Activated naive CD4-positive, alpha-beta T cell treated with anti-CD3 and anti-CD28 coated beads for 36 hours (primary cell): ENCODE data around the gene DNM1L. TPM values are rescaled to one million over a fixed set of nuclear protein-coding genes. Genes with fewer than 3 reads are reported as not detected.

Source experiments
- CTCF ChIA-PET: fragments of 350-600 bp; sonication (Branson Sonifier 250); formaldehyde crosslinking; loops from one replicate; lab custom pipeline; 2021; ENCODE audit warnings: antibody characterized with exemption; lab: Charles Lee
- DNase-seq: peaks from one replicate; pipeline ENCODE4 v3.0.0-alpha.2; 2020
- H3K27ac Mint-ChIP-seq: one replicate; pipeline ENCODE4 v1.8.0; 2021; ENCODE audit warnings: mild to moderate bottlenecking, mixed read lengths
- H3K27me3 Mint-ChIP-seq: one replicate; pipeline ENCODE4 v1.8.0; 2021; ENCODE audit warnings: low read depth, mixed read lengths
- H3K36me3 Mint-ChIP-seq: one replicate; pipeline ENCODE4 v1.8.0; 2021; ENCODE audit warnings: low read depth, mixed read lengths
- H3K4me1 Mint-ChIP-seq: one replicate; pipeline ENCODE4 v1.8.0; 2021; ENCODE audit warnings: low read depth, mixed read lengths
- H3K4me3 Mint-ChIP-seq: one replicate; pipeline ENCODE4 v1.8.0; 2021; ENCODE audit warnings: mild to moderate bottlenecking, moderate library complexity, mixed read lengths
- H3K9me3 Mint-ChIP-seq: one replicate; pipeline ENCODE4 v1.8.0; 2021; ENCODE audit warnings: mixed read lengths
- intact Hi-C: fragments of 100-400 bp; cut with micrococcal nuclease; formaldehyde crosslinking; loops from one replicate; pipeline ENCODE4 v1.15.1; 2023
- total RNA-seq, 2 experiments: library from RNA; stranded (reverse); gene quantifications; one replicate each; pipeline ENCODE4 v1.2.3, GENCODE V29; 2021

DNM1L gene
- total RNA-seq, 2 experiments from 2014 or later, result 54.4 to 61.5 TPM

DNA sequence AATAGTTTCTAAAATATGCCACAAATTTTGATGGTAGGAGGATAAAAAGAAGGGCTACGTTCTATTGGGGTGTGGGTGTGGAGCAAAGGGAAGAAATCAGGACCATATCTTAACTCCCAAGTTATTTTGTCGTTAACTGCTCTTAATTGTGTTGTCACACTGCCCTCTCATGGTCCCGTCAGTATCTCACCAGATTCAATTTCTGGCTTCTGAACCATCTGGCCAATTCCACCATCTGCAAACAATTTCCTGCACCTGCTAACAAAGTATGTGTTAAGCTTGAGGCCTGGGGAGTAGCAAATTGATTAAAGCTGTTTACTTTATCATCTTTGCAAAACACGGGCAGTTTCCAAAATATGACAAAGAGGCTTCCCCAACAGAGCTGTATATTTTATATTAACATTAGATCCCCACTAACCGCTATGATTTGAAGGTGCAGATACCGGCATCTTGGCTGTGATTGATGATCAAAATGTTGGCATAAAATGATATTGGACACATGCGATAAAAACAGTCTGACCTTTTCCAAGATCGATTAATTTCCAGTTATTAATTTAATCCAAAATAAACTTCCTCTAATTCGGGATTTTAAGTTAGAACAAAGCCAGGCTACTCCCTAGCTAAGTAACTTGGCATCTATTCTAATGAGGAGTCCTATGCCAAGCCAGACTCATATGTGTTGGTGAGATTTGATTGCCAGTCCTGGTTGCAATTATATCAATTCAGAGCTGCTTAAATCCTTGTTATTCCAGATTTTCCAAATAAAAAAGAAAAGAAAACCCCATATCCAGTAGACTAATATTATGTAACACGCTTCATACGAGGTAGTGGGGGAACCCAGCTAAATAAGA is 6.9 kb upstream of the DNM1L start:
- CTCF ChIA-PET, result interaction anchor here (0.8 to 3.5 kb wide), 7 partner anchors 15 to 308 kb away, joined by 3 to 21 read pairs (median 4); no protein-coding TSS in a partner anchor
- Mint-ChIP-seq H3K27me3 (peaks cover 3% of the 10 kb centered on the region), H3K27ac (no peak overlapping the region), H3K4me1 (no peaks in the 10 kb centered on the region), H3K9me3 (peaks cover 10% of the 10 kb centered on the region), H3K36me3 (peaks cover 3% of the 10 kb centered on the region), H3K4me3 (no peak overlapping the region)
- intact Hi-C loops, result loop anchor here (1.0 to 10.0 kb wide), 5 partner anchors 217 to 1917 kb away; partner anchors contain the start of genes CAPRIN2 and SINHCAF
- DNase-seq, result peak; percentile 40

DNA sequence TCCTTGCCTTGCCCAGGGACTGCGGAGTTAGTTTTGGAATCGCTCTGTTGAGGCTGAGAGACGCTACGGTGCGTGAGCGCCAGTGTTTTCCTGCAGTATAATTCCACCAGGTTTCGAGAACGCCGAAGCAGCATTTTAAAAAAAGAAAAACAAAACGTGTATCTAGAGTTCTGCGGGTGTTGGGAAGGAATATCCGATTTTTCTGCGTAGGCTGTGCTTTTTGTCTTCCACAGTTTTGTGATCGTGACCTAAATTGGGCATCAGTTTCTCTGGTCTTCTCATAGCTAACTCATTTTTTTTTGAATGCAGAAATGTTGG is 778 bp downstream of the DNM1L start:
- no peak for DNase-seq
- H3K36me3 Mint-ChIP-seq, result peaks cover 2% of the 10 kb centered on the region
- H3K4me1 Mint-ChIP-seq, result peaks cover 24% of the 10 kb centered on the region
- no peaks in the 10 kb centered on the region for H3K9me3 Mint-ChIP-seq
- no peaks in the 10 kb centered on the region for H3K27me3 Mint-ChIP-seq
- peak overlapping the region; percentile 47 for H3K27ac Mint-ChIP-seq
- CTCF ChIA-PET, result no interaction called here
- H3K4me3 Mint-ChIP-seq, result peak overlapping the region; percentile 81
- intact Hi-C loops, result loop anchor here (1.0 to 10.0 kb wide), 13 partner anchors 21 to 1925 kb away; partner anchors contain the start of genes ALG10, BICD1, CAPRIN2 and ETFBKMT

DNA sequence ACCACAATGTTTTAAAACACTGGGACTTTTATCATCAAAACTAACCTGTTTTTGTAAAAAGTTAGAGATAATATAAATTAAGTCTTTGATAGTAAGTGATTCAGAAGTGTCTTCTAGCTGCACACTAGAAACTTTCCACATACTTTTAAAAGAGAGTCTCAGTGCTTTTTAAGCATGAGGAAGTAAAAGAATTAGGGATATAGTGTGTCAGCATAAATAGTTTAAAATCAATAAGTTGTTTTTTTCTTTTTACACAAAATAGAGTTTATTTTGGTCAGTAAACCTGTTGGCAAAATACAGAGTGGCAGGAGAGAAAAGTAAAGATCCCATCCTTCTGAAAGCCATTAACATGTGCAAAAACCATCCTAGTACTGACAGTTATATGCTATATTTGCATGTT is 1.7 kb downstream of the DNM1L start:
- no peaks in the 10 kb centered on the region for H3K27me3 Mint-ChIP-seq
- intact Hi-C loops, result no loop called here
- H3K27ac Mint-ChIP-seq, result no peak overlapping the region
- peaks cover 26% of the 10 kb centered on the region for H3K4me1 Mint-ChIP-seq
- H3K9me3 Mint-ChIP-seq, result no peaks in the 10 kb centered on the region
- peaks cover 9% of the 10 kb centered on the region for H3K36me3 Mint-ChIP-seq
- no peak for DNase-seq
- H3K4me3 Mint-ChIP-seq, result peak overlapping the region; percentile 81
- CTCF ChIA-PET, result no interaction called here

DNA sequence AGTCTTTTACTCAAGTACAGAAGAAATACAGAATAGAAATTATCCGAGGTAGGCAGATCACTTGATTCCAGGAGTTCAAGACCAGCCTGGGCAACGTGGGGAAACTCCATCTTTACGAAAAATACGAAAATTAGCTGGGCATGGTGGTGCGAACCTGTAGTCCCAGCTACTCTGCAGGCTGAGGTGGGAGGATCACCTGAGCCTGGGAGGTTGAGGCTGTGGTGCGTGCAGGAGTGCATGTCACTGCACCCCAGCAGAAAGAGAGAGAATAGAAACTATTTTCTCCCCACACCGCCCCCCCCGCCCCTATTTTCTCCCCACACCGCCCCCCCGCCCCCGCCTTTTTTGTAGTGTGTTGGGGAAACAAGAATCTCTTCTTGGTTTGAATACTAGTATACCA is 2.2 kb downstream of the DNM1L start:
- Mint-ChIP-seq H3K4me1 (peaks cover 27% of the 10 kb centered on the region), H3K27ac (no peak overlapping the region), H3K36me3 (peaks cover 10% of the 10 kb centered on the region), H3K4me3 (no peak overlapping the region), H3K9me3 (no peaks in the 10 kb centered on the region), H3K27me3 (no peaks in the 10 kb centered on the region)
- no peak for DNase-seq
- intact Hi-C loops, result no loop called here
- CTCF ChIA-PET, result interaction anchor here (0.6 to 1.0 kb wide), 2 partner anchors 16 to 69 kb away, joined by 3 to 4 read pairs; no protein-coding TSS in a partner anchor

DNA sequence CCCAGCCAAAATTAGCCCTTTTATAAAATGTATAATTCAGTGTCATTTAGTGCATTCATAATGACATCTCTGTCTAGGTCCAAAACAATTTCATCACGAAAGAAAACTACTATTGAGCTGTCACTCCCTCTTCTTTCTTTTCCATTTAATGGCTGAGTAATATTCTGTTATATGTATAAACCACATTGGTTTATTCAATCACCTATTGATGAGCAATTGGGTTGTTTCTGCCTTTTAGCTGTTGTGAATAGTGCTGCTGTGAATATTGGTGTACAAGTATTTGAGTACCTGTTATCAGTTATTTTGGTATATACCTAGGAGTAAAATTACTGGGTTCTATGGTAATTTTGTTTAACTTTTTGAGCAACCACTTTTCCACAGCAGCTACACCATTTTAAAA is 7.2 kb downstream of the DNM1L start:
- H3K36me3 Mint-ChIP-seq, result peaks cover 17% of the 10 kb centered on the region
- intact Hi-C loops, result no loop called here
- CTCF ChIA-PET, result no interaction called here
- no peaks in the 10 kb centered on the region for H3K27me3 Mint-ChIP-seq
- H3K4me3 Mint-ChIP-seq, result no peak overlapping the region
- no peak for DNase-seq
- no peaks in the 10 kb centered on the region for H3K9me3 Mint-ChIP-seq
- H3K27ac Mint-ChIP-seq, result no peak overlapping the region
- H3K4me1 Mint-ChIP-seq, result peaks cover 35% of the 10 kb centered on the region

DNA sequence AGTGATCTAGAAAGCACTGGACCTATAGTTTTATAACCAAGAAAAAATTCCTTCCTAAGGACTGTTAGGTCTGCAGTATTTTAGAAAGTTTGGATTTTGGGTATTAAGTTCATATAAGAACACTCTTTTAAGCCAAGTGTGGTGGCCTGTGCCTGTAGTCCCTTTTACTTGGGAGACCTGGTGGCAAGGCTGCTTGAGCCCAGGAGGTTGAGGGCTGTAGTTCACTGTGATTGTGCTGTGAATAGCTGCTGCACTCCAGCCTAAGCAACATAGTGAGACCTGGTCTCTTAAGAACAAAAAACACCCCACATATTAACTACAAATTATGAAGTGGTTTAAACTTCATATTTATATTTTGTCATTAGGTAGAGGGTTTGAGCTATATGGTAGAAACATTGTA is 9.7 kb downstream of the DNM1L start:
- no peak for DNase-seq
- Mint-ChIP-seq H3K27ac (no peak overlapping the region), H3K4me3 (no peak overlapping the region), H3K4me1 (peaks cover 37% of the 10 kb centered on the region), H3K9me3 (no peaks in the 10 kb centered on the region), H3K27me3 (no peaks in the 10 kb centered on the region), H3K36me3 (peaks cover 16% of the 10 kb centered on the region)
- intact Hi-C loops, result loop anchor here (2.0 kb wide), 1 partner anchor 16 kb away; no protein-coding TSS in a partner anchor
- CTCF ChIA-PET, result no interaction called here

DNA sequence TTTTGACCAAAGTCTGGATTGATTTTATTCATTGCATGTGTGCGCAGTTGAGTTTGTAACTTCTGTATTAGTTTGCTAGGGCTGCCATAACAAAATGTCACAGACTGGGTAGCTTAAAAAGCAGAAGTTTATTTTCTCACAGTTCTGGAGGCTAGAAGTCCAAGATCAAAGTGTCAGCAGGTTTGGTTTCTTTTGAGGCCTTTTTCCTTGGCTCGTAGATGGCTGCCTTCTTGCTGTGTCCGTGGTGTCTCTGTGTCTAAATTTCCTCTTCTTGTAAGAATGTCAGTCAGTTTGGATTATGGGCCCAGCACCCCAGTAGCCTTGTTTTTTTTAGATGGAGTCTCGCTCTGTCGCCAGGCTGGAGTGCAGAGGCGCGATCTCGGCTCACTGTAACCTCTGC is 11.8 kb downstream of the DNM1L start:
- Mint-ChIP-seq H3K27ac (no peak overlapping the region), H3K9me3 (no peaks in the 10 kb centered on the region), H3K36me3 (peaks cover 16% of the 10 kb centered on the region), H3K4me3 (no peak overlapping the region), H3K4me1 (peaks cover 36% of the 10 kb centered on the region), H3K27me3 (no peaks in the 10 kb centered on the region)
- CTCF ChIA-PET, result interaction anchor here (0.6 kb wide), 1 partner anchor 763 kb away, joined by 3 read pairs; no protein-coding TSS in a partner anchor
- no peak for DNase-seq
- intact Hi-C loops, result no loop called here

DNA sequence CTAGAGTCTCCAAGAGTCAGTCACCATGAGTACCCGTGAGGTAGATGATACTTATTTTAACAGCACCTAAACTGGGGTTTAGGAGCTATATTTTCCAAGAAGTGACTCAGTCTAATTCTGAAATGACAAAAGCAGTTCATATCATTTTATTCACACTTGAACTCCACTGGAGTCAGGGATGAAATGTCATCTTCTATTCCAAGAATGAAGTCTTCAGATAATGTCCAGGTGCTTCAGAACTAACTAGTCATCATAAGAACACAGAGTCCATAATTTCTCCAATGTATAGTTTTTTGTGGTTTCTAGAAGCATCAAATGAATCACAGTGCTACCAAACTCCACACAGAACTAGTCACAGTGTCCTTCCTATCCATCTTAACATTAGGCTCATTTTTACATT is 13.3 kb downstream of the DNM1L start:
- no peaks in the 10 kb centered on the region for H3K27me3 Mint-ChIP-seq
- no peaks in the 10 kb centered on the region for H3K9me3 Mint-ChIP-seq
- H3K36me3 Mint-ChIP-seq, result peaks cover 8% of the 10 kb centered on the region
- peaks cover 32% of the 10 kb centered on the region for H3K4me1 Mint-ChIP-seq
- intact Hi-C loops, result no loop called here
- H3K27ac Mint-ChIP-seq, result no peak overlapping the region
- CTCF ChIA-PET, result no interaction called here
- no peak for DNase-seq
- H3K4me3 Mint-ChIP-seq, result no peak overlapping the region

DNA sequence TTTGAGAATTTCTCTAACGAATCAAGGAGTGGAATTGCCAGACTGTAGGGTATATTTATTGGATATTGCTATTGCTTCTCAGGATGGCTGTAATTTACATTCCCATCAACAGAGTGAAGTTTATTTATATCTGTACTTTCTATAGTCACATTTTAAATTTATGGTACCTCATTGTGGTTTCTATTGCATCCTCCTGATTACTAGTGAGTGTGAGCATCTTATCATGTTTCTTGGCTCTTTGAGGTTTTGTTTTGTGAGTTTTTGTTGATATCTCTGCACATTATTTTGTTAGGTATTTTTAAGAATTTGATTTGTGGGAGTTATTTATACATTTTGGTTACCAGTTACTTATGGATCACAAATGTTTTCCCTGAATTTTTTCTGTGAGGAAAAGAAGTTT is 13.9 kb downstream of the DNM1L start:
- H3K9me3 Mint-ChIP-seq, result no peaks in the 10 kb centered on the region
- H3K36me3 Mint-ChIP-seq, result peaks cover 7% of the 10 kb centered on the region
- no peak overlapping the region for H3K4me3 Mint-ChIP-seq
- DNase-seq, result no peak
- intact Hi-C loops, result no loop called here
- H3K27ac Mint-ChIP-seq, result no peak overlapping the region
- H3K27me3 Mint-ChIP-seq, result no peaks in the 10 kb centered on the region
- H3K4me1 Mint-ChIP-seq, result peaks cover 32% of the 10 kb centered on the region
- CTCF ChIA-PET, result interaction anchor here (0.6 kb wide), 1 partner anchor 182 kb away, joined by 3 read pairs; no protein-coding TSS in a partner anchor

DNA sequence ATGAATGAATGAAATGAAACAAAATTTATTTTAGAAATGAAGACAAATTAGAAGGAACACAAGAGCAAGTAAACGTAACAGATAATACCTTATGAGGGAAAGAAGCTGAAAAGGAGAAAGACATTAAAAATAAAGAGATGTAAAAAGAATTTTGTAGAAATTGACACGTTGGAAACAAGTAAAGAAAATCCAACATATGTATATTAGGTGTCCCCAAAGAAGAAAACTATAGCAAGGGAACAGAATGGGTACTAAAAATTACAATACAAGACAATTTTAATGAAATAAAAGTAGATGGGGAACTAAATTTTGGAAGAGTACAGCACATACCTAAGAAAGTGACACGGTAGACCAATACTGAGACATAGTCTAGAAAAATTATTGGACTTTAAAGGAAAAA is 16.7 kb downstream of the DNM1L start:
- Mint-ChIP-seq H3K4me3 (no peak overlapping the region), H3K36me3 (peaks cover 7% of the 10 kb centered on the region), H3K27me3 (no peaks in the 10 kb centered on the region), H3K4me1 (peaks cover 22% of the 10 kb centered on the region), H3K9me3 (no peaks in the 10 kb centered on the region), H3K27ac (no peak overlapping the region)
- CTCF ChIA-PET, result no interaction called here
- DNase-seq, result no peak
- intact Hi-C loops, result no loop called here

DNA sequence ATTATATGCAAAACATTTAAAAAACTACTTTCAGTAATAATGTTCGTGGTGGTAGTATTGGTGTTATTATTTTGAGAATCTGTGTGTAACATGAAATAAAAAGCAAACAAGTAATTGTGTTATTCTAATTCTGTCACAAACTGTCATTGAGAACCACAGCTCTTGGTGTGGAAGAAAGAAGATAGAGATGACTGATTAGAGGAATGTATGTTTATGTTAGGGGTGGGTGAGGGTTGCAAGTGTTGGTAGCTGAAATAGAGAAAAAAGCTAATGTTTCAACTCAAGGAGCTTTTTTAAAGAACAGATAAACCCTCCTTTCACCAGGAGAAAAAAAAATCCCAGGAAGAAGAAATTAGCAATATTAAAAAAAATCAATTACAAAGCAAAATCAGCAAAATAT is 18.3 kb downstream of the DNM1L start:
- no peaks in the 10 kb centered on the region for H3K27me3 Mint-ChIP-seq
- H3K4me3 Mint-ChIP-seq, result no peak overlapping the region
- H3K36me3 Mint-ChIP-seq, result peaks cover 10% of the 10 kb centered on the region

DNA sequence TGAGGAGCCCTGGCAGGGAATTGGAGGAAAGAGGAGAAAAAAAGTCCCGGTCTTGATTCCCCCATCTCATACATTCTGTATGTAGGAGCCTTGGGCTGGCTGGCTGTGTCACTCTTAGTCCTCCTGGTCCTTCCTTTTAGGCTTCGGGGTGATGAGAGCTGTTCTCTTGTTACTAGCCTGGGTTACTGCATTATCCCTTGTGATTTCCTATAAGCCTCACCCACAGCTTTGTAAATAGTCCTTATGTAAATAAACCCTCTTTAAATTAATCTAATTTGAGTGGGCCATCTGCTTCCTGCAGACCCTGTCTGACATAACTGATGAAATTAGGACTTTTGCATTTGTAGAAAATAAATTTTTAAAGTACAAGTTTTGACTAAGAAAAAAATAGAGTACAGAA is 19.2 kb downstream of the DNM1L start:
- no peak overlapping the region for H3K27ac Mint-ChIP-seq
- H3K27me3 Mint-ChIP-seq, result no peaks in the 10 kb centered on the region
- H3K36me3 Mint-ChIP-seq, result peaks cover 15% of the 10 kb centered on the region
- H3K4me1 Mint-ChIP-seq, result peaks cover 9% of the 10 kb centered on the region
- no peak overlapping the region for H3K4me3 Mint-ChIP-seq
- no peaks in the 10 kb centered on the region for H3K9me3 Mint-ChIP-seq
- CTCF ChIA-PET, result interaction anchor here (1.3 kb wide), 1 partner anchor 57 kb away, joined by 3 read pairs; the partner anchor contains the start of gene YARS2
- no peak for DNase-seq
- intact Hi-C loops, result no loop called here

More for the DNA sequence above, 18.3 kb downstream of the DNM1L start:
- DNase-seq, result no peak
- no peak overlapping the region for H3K27ac Mint-ChIP-seq
- intact Hi-C loops, result no loop called here
- CTCF ChIA-PET, result interaction anchor here (0.8 kb wide), 1 partner anchor 16 kb away, joined by 4 read pairs; no protein-coding TSS in a partner anchor
- peaks cover 11% of the 10 kb centered on the region for H3K4me1 Mint-ChIP-seq
- no peaks in the 10 kb centered on the region for H3K9me3 Mint-ChIP-seq
